MM.1S (cell line): Measurements from ENCODE around the gene BIRC3.
A peak's percentile ranks its signal among the peaks of the same experiment; 100 is the strongest.

Experiments
- DNase-seq: peaks from one replicate; pipeline ENCODE4 v3.0.0-alpha.2; 2015
- H2AFZ ChIP-seq: fragments of 300-600 bp; sonication (generic); 2 replicates; pipeline ENCODE4 v1.6.0; 2016; ENCODE audit warnings: antibody characterized with exemption, low read length
- H3F3A ChIP-seq: fragments of 300-600 bp; sonication (generic); 2 replicates; pipeline ENCODE4 v1.6.1; 2016; ENCODE audit warnings: mild to moderate bottlenecking, antibody characterized with exemption, low read length, moderate library complexity, mixed read lengths; ENCODE audit not compliant: insufficient read depth
- H3K27ac ChIP-seq: fragments of 300-600 bp; sonication (generic); 2 replicates; pipeline ENCODE4 v1.5.1; 2016; ENCODE audit warnings: mild to moderate bottlenecking, low read length
- H3K27me3 ChIP-seq: fragments of 300-600 bp; sonication (generic); replicated peaks from 2 replicates; pipeline ENCODE4 v1.6.0; 2016; ENCODE audit warnings: low read length; ENCODE audit not compliant: insufficient read depth
- H3K36me3 ChIP-seq: fragments of 300-600 bp; sonication (generic); replicated peaks from 2 replicates; pipeline ENCODE4 v1.6.1; 2016; ENCODE audit warnings: mild to moderate bottlenecking, low read length, mixed read lengths; ENCODE audit not compliant: insufficient read depth
- H3K4me1 ChIP-seq: fragments of 300-600 bp; sonication (generic); 2 replicates; pipeline ENCODE4 v1.6.1; 2016; ENCODE audit warnings: low read length, mixed read lengths
- H3K4me2 ChIP-seq: fragments of 300-600 bp; sonication (generic); 2 replicates; pipeline ENCODE4 v1.6.0; 2016; ENCODE audit warnings: low read depth, low read length
- H3K4me3 ChIP-seq: fragments of 300-600 bp; sonication (generic); 2 replicates; pipeline ENCODE4 v1.5.1; 2016; ENCODE audit warnings: low read length, mixed read lengths
- H3K79me2 ChIP-seq: fragments of 300-600 bp; sonication (generic); 2 replicates; pipeline ENCODE4 v1.6.1; 2016; ENCODE audit warnings: mixed run types, low read length, mixed read lengths
- H3K9ac ChIP-seq: fragments of 300-600 bp; sonication (generic); 2 replicates; pipeline ENCODE4 v1.6.1; 2016; ENCODE audit warnings: low read length, mixed read lengths
- H3K9me2 ChIP-seq: fragments of 300-600 bp; sonication (generic); replicated peaks from 2 replicates; pipeline ENCODE4 v1.6.1; 2016; ENCODE audit warnings: mild to moderate bottlenecking, low read length, mixed read lengths; ENCODE audit not compliant: insufficient read depth
- H3K9me3 ChIP-seq: fragments of 300-600 bp; sonication (generic); replicated peaks from 2 replicates; pipeline ENCODE4 v1.6.1; 2016; ENCODE audit warnings: mild to moderate bottlenecking, low read length, mixed read lengths; ENCODE audit not compliant: insufficient read depth
- H4K20me1 ChIP-seq: fragments of 300-600 bp; sonication (generic); 2 replicates; pipeline ENCODE4 v1.6.1; 2016; ENCODE audit warnings: mild to moderate bottlenecking, low read length, moderate library complexity, mixed read lengths; ENCODE audit not compliant: insufficient read depth
- EZH2 ChIP-seq: fragments of 300-600 bp; sonication (generic); optimal IDR thresholded peaks from 2 replicates; pipeline ENCODE3; 2017; ENCODE audit warnings: low read depth, mild to moderate bottlenecking, antibody characterized with exemption, low read length, mixed read lengths
- EZH2phosphoT487 ChIP-seq: fragments of 300-600 bp; sonication (generic); IDR thresholded peaks from 2 replicates; pipeline ENCODE4 v1.6.1; 2018; ENCODE audit warnings: antibody characterized with exemption, low read length
- TF ChIP-seq, protein P1 (sequence below): fragments of 300-600 bp; sonication (generic); IDR thresholded peaks from 2 replicates; pipeline ENCODE4 v1.5.1; 2016; ENCODE audit warnings: antibody characterized with exemption, low read length, mixed read lengths

The BIRC3 gene

DNA sequence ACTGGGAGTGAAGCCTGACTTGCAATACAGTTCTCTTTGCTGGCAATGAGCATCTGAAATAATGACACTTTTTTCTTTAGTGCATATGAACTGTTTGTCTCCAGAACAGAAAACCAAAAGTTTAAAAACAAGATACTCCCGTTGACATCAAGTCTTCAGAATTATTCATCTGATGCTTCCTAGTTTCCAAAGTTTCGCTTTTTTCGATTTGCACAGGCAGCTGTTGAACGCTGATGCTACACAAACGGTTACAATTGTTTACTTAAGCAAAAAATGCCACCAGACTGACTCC lies 29.1 kb downstream of the BIRC3 start:
- Histone ChIP-seq H3K9me3 (no peaks in the 10 kb centered on the region), H3K27me3 (no peaks in the 10 kb centered on the region), H3K79me2 (peaks cover 39% of the 10 kb centered on the region), H3K4me3 (peak overlapping the region; percentile 88), H3K9ac (peak overlapping the region; percentile 91), H4K20me1 (no peaks in the 10 kb centered on the region), H3K4me1 (peaks cover 15% of the 10 kb centered on the region; the same call in 1 of the 2 replicates), H3K9me2 (no peaks in the 10 kb centered on the region), H3K4me2 (peak overlapping the region; percentile 52), H3K27ac (peak overlapping the region; percentile 94), H3K36me3 (no peaks in the 10 kb centered on the region; the same call in 1 of the 2 replicates), H3F3A (peaks cover 17% of the 10 kb centered on the region), H2AFZ (peak overlapping the region; percentile 97)
- TF ChIP-seq EZH2 (no peak), EZH2phosphoT487 (no peak)
- TF ChIP-seq, protein P1, sequence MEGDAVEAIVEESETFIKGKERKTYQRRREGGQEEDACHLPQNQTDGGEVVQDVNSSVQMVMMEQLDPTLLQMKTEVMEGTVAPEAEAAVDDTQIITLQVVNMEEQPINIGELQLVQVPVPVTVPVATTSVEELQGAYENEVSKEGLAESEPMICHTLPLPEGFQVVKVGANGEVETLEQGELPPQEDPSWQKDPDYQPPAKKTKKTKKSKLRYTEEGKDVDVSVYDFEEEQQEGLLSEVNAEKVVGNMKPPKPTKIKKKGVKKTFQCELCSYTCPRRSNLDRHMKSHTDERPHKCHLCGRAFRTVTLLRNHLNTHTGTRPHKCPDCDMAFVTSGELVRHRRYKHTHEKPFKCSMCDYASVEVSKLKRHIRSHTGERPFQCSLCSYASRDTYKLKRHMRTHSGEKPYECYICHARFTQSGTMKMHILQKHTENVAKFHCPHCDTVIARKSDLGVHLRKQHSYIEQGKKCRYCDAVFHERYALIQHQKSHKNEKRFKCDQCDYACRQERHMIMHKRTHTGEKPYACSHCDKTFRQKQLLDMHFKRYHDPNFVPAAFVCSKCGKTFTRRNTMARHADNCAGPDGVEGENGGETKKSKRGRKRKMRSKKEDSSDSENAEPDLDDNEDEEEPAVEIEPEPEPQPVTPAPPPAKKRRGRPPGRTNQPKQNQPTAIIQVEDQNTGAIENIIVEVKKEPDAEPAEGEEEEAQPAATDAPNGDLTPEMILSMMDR = no peak
- DNase-seq = peak; percentile 14

DNA sequence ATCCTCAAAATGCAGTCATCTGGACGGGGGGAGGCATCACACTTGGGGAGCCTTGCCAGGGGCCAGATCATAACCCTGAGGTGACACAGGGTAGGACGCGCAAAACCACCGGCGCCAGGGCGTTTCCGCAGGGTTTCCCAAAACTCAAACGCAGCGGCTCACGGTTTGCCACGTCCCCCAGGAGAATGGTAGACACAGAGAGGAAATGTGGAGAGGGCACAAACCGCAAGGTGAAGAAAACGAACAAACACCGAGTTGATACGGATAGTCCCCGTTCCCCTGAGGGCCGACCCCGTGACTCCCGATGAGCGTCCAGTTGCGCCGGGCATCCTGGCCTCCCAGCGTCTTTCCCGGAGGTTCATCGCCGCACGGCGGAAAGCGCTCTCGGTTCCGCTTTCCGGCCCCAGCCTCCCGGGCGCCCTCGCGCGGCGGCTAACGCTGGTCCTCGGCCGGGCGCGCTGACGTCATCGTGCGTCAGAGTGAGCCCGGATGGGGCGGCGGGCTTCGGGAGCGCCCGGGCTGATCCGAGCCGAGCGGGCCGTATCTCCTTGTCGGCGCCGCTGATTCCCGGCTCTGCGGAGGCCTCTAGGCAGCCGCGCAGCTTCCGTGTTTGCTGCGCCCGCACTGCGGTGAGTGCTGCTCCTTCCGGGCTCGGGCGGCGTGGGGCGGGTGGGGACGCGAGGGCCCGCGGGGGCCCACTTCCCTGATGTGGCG lies 29.6 kb downstream of the BIRC3 start, which contains the start of gene BIRC2:
Gene BIRC2, plus strand, starts transcription at position 467 of the 714 bp plus-strand sequence. CDS start 2,641 bp downstream, outside the sequence.
- peak; percentile 94 for DNase-seq
- peaks cover 39% of the 10 kb centered on the region for H3K79me2 ChIP-seq
- peaks cover 15% of the 10 kb centered on the region; the same call in 1 of the 2 replicates for H3K4me1 ChIP-seq
- peak within 1 kb of the TSS; percentile 97 for H2AFZ ChIP-seq
- no peaks in the 10 kb centered on the region for H3K9me2 ChIP-seq
- no peak for TF ChIP-seq EZH2phosphoT487
- no peak for TF ChIP-seq EZH2
- TF ChIP-seq, protein P1 = peak; percentile 69
- H3K27me3 ChIP-seq = no peaks in the 10 kb centered on the region
- peak within 1 kb of the TSS; percentile 64 for H3K4me2 ChIP-seq
- H3F3A ChIP-seq = peaks cover 17% of the 10 kb centered on the region
- H3K36me3 ChIP-seq = no peaks in the 10 kb centered on the region; the same call in 1 of the 2 replicates
- peak within 1 kb of the TSS; percentile 94 for H3K27ac ChIP-seq
- H3K9me3 ChIP-seq = no peaks in the 10 kb centered on the region
- H4K20me1 ChIP-seq = no peaks in the 10 kb centered on the region
- peak within 1 kb of the TSS; percentile 88 for H3K4me3 ChIP-seq
- H3K9ac ChIP-seq = peak within 1 kb of the TSS; percentile 91

DNA sequence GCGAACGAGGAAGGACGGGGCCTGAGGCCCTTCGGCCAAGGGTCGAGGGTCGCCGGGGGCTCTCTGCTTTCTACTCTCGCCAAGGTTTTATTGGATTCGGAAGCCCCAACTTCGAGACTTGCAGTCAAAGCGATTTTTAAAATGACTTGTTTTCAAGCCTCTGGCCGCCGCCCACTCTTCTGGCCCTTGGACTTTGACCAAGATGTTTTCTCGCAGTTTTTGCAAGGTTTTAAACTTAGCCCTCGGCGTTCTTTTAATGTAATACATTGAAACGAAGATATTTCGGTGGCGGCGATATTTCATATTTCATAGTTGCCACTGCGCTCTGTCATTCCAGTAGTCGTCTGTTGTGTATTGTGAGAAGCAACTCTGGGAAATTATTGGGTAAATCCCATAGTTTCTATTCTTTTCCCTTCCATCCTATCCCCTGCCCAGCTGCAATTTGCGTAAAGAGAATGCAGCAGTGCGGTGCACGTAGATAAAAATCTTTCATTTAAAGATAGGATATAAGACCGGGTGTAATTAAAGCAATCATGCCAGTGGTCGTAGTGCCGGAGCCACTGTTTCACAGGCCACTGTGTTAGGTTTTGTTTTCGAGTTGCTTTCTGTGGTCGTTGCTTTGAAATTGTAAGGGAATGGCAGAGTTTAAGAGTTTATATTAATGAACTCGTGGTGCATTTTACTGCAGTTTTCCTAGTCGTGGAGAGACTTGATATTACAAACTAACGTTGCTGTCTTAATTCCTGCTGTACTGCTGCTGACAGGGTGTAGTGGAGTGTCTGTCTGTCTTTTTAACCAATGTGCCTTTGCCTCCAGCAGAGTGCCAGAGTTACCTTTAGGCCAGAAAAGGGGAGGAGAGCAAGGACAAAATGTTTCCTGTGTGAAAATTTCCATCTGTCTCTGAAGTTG lies 30.4 kb downstream of the BIRC3 start:
- TF ChIP-seq, protein P1 = no peak
- TF ChIP-seq EZH2phosphoT487 (no peak), EZH2 (no peak)
- no peaks in the 10 kb centered on the region for H3K9me3 ChIP-seq
- H2AFZ ChIP-seq = peak overlapping the region; percentile 97
- peak; percentile 48 for DNase-seq
- H3K4me3 ChIP-seq = peak overlapping the region; percentile 88
- peaks cover 15% of the 10 kb centered on the region; the same call in 1 of the 2 replicates for H3K4me1 ChIP-seq
- H3K4me2 ChIP-seq = peak overlapping the region; percentile 64
- peaks cover 39% of the 10 kb centered on the region for H3K79me2 ChIP-seq
- no peaks in the 10 kb centered on the region; the same call in 1 of the 2 replicates for H3K36me3 ChIP-seq
- peak overlapping the region; percentile 91 for H3K9ac ChIP-seq
- H4K20me1 ChIP-seq = no peaks in the 10 kb centered on the region
- peak overlapping the region; percentile 94 for H3K27ac ChIP-seq
- H3K27me3 ChIP-seq = no peaks in the 10 kb centered on the region
- H3K9me2 ChIP-seq = no peaks in the 10 kb centered on the region
- H3F3A ChIP-seq = peaks cover 17% of the 10 kb centered on the region
